Calu3 (cell line): ENCODE data around the gene EEF1AKMT3. TPM values are rescaled to one million over a fixed set of nuclear protein-coding genes. Genes with fewer than 3 reads are reported as not detected.
A peak's percentile ranks its signal among the peaks of the same experiment; 100 is the strongest.

Experiments used
- BruUV-seq: library from RNA; stranded (reverse); fragments of 400-500 nt; replicated peaks from 2 replicates; lab custom pipeline; 2021; lab: Mats Ljungman, UMichigan
- CTCF ChIA-PET: fragments of 300-600 bp; sonication (Branson Sonifier 250); formaldehyde crosslinking; loops from one replicate; lab custom pipeline; 2022; ENCODE audit warnings: antibody characterized with exemption; lab: Charles Lee
- DNase-seq: peaks from one replicate; pipeline ENCODE4 v3.0.0; 2022
- H3K27ac Mint-ChIP-seq: one replicate; pipeline ENCODE4 v1.8.0; 2022; ENCODE audit warnings: mixed read lengths; ENCODE audit not compliant: unreplicated experiment
- H3K27me3 Mint-ChIP-seq: one replicate; pipeline ENCODE4 v1.8.0; 2022; ENCODE audit warnings: mixed read lengths; ENCODE audit not compliant: unreplicated experiment
- H3K36me3 Mint-ChIP-seq: one replicate; pipeline ENCODE4 v1.8.0; 2022; ENCODE audit warnings: mild to moderate bottlenecking, moderate library complexity, mixed read lengths; ENCODE audit not compliant: insufficient read depth, unreplicated experiment
- H3K4me1 Mint-ChIP-seq: one replicate; pipeline ENCODE4 v1.8.0; 2022; ENCODE audit warnings: mild to moderate bottlenecking, low read depth, mixed read lengths; ENCODE audit not compliant: unreplicated experiment
- H3K4me3 Mint-ChIP-seq: one replicate; pipeline ENCODE4 v1.8.0; 2022; ENCODE audit warnings: mild to moderate bottlenecking, low read depth, moderate library complexity, mixed read lengths; ENCODE audit not compliant: unreplicated experiment
- H3K9me3 Mint-ChIP-seq: one replicate; pipeline ENCODE4 v1.8.0; 2022; ENCODE audit warnings: low read depth, mixed read lengths; ENCODE audit not compliant: unreplicated experiment
- intact Hi-C: fragments of 100-400 bp; cut with micrococcal nuclease; formaldehyde crosslinking; loops from one replicate; pipeline ENCODE4 v1.10.0; 2022; ENCODE audit not compliant: unreplicated experiment
- total RNA-seq: library from RNA; stranded (reverse); gene quantifications from 2 replicates; pipeline ENCODE4 v1.2.3, GENCODE V29; 2022
- TF ChIP-seq, protein P1 (sequence below): fragments of 200-600 bp; IDR thresholded peaks from one replicate; pipeline ENCODE4 v1.8.0; 2022; ENCODE audit warnings: antibody characterized with exemption; ENCODE audit not compliant: unreplicated experiment

EEF1AKMT3 gene
- total RNA-seq, 1 experiment from 2014 or later: 8.4 TPM

DNA sequence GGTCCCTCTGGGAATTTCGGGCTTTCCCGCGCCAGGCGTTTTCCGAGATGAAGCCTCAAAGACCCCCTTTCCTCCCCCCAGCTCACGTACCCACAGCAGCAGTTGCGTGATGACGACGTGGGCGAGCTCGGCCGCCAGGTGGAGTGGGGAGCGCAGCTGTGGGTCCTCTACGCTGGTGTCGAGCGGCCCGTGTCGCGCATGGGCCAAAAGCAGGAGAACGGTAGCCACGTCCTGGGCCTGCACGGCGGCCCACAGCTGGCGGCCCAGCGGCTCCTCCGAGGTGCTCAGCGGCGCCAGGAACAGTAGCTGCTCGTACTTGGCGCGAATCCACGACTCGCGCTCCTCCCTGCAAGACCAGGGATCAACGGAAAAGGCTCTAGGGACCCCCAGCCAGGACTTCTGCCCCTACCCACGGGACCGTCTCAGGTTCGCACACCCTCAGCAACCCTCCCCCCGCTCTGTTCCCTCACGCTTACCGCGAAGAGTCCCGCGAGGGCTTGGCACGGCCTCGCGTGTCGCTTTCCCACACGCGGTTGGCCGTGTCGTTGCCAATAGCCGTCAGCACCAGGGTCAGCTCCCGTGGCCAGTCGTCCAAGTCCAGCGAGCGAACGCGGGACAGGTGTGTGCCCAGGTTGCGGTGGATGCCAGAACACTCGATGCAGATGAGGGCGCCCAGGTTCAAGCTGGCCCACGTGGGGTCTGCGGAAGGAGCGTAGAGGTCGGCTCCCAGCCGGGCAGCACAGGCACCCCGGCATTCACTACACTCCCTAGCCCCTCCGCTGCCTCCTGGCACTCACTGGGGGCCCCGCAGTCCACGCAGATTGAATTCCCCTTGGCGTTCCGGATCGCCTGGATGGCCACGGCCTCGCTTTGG, 45.3 kb upstream of the EEF1AKMT3 start:
- H3K27me3 Mint-ChIP-seq: peaks cover 75% of the 10 kb centered on the region
- H3K4me3 Mint-ChIP-seq: peak overlapping the region; percentile 80
- TSS peak; percentile 11 for BruUV-seq
- peaks cover 11% of the 10 kb centered on the region for H3K4me1 Mint-ChIP-seq
- CTCF ChIA-PET: interaction anchor here (1.2 to 1.5 kb wide), 3 partner anchors 8 to 146 kb away, joined by 3 to 18 read pairs (median 3); no protein-coding TSS in a partner anchor
- intact Hi-C loops: no loop called here
- no peaks in the 10 kb centered on the region for H3K9me3 Mint-ChIP-seq
- no peak overlapping the region for H3K27ac Mint-ChIP-seq
- TF ChIP-seq, protein P1, sequence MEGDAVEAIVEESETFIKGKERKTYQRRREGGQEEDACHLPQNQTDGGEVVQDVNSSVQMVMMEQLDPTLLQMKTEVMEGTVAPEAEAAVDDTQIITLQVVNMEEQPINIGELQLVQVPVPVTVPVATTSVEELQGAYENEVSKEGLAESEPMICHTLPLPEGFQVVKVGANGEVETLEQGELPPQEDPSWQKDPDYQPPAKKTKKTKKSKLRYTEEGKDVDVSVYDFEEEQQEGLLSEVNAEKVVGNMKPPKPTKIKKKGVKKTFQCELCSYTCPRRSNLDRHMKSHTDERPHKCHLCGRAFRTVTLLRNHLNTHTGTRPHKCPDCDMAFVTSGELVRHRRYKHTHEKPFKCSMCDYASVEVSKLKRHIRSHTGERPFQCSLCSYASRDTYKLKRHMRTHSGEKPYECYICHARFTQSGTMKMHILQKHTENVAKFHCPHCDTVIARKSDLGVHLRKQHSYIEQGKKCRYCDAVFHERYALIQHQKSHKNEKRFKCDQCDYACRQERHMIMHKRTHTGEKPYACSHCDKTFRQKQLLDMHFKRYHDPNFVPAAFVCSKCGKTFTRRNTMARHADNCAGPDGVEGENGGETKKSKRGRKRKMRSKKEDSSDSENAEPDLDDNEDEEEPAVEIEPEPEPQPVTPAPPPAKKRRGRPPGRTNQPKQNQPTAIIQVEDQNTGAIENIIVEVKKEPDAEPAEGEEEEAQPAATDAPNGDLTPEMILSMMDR: no peak
- H3K36me3 Mint-ChIP-seq: peaks cover 20% of the 10 kb centered on the region
- no peak for DNase-seq

DNA sequence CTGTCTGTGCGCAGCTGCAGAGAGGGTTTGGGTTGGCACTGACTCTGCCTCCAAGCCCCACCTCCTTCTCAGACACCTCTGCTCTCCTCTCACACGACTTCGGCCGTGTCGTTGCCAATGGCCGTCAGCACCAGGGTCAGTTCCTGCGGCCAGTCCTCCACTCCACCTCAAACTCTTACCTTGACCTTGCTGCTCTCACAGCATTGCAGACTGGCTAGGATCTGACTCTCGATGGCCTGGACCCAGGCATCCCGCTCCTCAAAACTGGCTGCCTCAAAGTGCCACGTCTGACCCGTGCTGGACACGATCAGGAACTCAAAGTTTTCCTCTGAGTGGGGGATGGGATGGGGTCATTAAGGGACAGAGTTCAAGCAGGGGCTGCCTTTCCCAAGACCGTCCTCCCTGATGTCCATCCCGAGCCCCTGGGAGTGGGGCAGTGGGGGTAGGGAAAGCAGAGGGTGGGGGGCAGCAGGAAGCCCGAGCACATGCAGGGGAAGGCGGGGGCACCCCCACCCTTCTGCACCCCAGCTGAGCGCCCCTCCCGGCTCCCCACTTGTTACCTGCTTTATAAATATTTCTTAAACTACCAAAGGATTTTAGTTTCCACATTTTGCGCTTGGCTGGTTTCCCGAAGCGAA, 44.5 kb upstream of the EEF1AKMT3 start:
- intact Hi-C loops: no loop called here
- no peak overlapping the region for H3K27ac Mint-ChIP-seq

DNA sequence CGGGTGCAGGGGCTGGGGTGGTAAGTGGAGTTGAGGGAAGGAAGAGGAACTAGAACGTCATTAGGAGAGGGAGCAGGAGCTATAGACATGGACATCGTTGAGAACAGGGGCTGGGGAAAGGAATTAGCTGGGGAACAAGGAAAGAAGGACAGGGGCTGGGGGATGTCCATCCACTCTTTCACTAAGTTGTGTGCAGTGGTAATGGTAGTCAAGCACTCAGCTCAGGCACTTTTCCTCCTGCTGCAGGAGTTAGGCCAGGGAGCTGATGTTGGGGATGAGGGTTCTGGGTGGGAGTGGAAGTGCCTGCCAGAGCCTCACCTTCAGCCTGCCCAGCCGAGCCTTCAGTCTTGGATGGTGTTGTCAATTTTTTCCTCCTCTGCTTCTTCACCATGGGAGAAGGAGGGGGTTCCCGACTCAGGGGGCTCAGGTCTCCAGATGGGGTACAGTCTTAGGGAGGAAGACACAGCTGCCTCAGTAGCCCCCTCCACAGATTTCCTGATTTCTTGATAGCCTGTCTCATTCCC, 43.0 kb upstream of the EEF1AKMT3 start:
- Mint-ChIP-seq H3K9me3 (no peaks in the 10 kb centered on the region), H3K4me3 (no peak overlapping the region), H3K36me3 (peaks cover 12% of the 10 kb centered on the region), H3K27ac (no peak overlapping the region), H3K27me3 (peaks cover 86% of the 10 kb centered on the region), H3K4me1 (peaks cover 11% of the 10 kb centered on the region)
- CTCF ChIA-PET: interaction anchor here (0.6 to 0.7 kb wide), 2 partner anchors 72 to 618 kb away, joined by 4 to 5 read pairs; no protein-coding TSS in a partner anchor
- intact Hi-C loops: no loop called here
- no peak for DNase-seq
- TF ChIP-seq, protein P1: no peak
- BruUV-seq: no TSS peak

More for the DNA sequence above, 44.5 kb upstream of the EEF1AKMT3 start:
- no TSS peak for BruUV-seq
- Mint-ChIP-seq H3K9me3 (no peaks in the 10 kb centered on the region), H3K4me3 (peak overlapping the region; percentile 23), H3K4me1 (peaks cover 11% of the 10 kb centered on the region), H3K36me3 (peaks cover 17% of the 10 kb centered on the region), H3K27me3 (peaks cover 82% of the 10 kb centered on the region)
- TF ChIP-seq, protein P1: no peak
- CTCF ChIA-PET: no interaction called here
- DNase-seq: no peak

DNA sequence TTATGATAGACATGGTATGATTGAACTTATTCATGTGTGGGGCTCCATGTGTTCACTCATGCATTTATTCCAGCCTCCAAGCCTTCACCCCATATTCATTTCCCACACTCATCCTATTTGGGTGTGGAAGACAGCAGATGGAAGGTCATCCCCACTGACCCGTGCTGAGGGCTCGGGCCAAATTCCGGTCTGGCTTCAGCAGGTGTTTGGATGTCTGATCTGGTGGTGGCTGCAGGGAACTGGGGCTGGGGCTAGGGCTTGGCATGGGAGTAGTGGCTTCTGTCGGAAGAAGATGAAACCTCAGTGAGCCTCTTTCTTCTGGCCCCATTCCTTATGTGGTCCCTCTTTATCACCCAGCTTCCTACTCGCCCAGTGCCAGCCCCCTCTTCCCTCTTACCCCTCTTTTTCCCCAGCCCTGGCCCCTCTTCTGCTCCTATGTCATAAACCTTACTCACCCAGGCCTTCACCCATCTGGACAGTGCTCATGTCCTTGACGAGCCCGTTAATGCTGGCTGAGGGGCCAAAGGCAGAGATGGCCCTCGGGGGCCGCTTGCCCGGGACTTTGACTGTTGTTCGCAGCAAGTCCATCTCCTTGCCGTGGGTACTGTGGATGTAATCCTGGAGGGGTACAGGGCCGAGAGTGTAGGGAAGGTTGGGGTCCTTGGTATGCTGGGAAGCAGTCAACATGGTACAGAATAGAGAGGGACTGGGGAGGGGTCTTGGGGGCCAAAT, 41.9 kb upstream of the EEF1AKMT3 start:
- TF ChIP-seq, protein P1: no peak
- peaks cover 86% of the 10 kb centered on the region for H3K27me3 Mint-ChIP-seq
- intact Hi-C loops: no loop called here
- H3K36me3 Mint-ChIP-seq: peaks cover 12% of the 10 kb centered on the region
- H3K9me3 Mint-ChIP-seq: no peaks in the 10 kb centered on the region
- DNase-seq: no peak
- no TSS peak for BruUV-seq
- H3K4me1 Mint-ChIP-seq: peaks cover 22% of the 10 kb centered on the region
- no peak overlapping the region for H3K27ac Mint-ChIP-seq
- H3K4me3 Mint-ChIP-seq: no peak overlapping the region
- CTCF ChIA-PET: interaction anchor here (0.6 kb wide), 1 partner anchor 378 kb away, joined by 3 read pairs; no protein-coding TSS in a partner anchor
